ENCODE measurements around the gene APOBR.
"Not testable (repeated sequence)": the region's sequence is repeated elsewhere in the genome, so short reads cannot be mapped to it uniquely, and the experiment has no call there.

DNA sequence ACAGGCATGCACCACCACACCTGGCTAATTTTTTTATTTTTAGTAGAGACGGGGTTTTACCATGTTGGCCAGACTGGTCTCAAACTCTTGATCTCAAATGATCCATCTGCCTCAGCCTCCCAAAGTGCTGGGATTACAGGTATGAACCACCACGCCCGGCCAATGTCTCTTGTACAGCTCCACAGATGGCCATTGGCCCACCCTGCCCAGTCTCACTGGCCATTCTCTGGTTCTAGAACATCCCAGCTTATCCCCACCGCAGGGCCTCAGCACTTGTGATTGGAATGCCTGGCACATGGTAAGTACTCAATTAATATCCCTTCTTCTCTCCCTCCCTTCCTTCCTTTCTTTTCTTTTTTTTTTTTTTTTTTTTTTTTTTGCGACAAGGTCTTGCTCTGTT, 11.1 kb upstream of the APOBR start:
- TF ChIP-seq, protein P1, sequence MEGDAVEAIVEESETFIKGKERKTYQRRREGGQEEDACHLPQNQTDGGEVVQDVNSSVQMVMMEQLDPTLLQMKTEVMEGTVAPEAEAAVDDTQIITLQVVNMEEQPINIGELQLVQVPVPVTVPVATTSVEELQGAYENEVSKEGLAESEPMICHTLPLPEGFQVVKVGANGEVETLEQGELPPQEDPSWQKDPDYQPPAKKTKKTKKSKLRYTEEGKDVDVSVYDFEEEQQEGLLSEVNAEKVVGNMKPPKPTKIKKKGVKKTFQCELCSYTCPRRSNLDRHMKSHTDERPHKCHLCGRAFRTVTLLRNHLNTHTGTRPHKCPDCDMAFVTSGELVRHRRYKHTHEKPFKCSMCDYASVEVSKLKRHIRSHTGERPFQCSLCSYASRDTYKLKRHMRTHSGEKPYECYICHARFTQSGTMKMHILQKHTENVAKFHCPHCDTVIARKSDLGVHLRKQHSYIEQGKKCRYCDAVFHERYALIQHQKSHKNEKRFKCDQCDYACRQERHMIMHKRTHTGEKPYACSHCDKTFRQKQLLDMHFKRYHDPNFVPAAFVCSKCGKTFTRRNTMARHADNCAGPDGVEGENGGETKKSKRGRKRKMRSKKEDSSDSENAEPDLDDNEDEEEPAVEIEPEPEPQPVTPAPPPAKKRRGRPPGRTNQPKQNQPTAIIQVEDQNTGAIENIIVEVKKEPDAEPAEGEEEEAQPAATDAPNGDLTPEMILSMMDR (IDR thresholded peaks at IDR 0.05): not testable (repeated sequence)
- not testable (repeated sequence) for TF ChIP-seq POLR2A (IDR thresholded peaks at IDR 0.05)
